ENCODE measurements around the gene OPALIN.

The OPALIN gene

GRCh38 chr10:96378741-96379140 lies 19.9 kb upstream of the OPALIN start:
- Histone ChIP-seq H3K27ac (no peak overlapping the region), H3K9ac (ENCODE audit: insufficient read length) (no peak overlapping the region), H3K4me3 (no peak overlapping the region), H3K9me3 (ENCODE audit: low read depth, low read length) (no peaks in the 10 kb centered on the region), H3K36me3 (ENCODE audit: insufficient read depth, low read length) (no peaks in the 10 kb centered on the region)
- no peak for TF ChIP-seq EZH2 (IDR thresholded peaks at IDR 0.05)
- TF ChIP-seq FOXP2 (optimal IDR thresholded peaks at IDR 0.05; ENCODE audit: control extremely low read depth, extremely low read length, insufficient read depth): no peak
- TF ChIP-seq POLR2AphosphoS5 (IDR thresholded peaks at IDR 0.05; ENCODE audit: borderline replicate concordance, low read depth, low read length): no peak
- DNase-seq (ENCODE audit: low read depth, low spot score): no peak

GRCh38 chr10:96377816-96378294 lies 19.1 kb upstream of the OPALIN start:
- no peak for TF ChIP-seq FOXP2 (optimal IDR thresholded peaks at IDR 0.05; ENCODE audit: control extremely low read depth, extremely low read length, insufficient read depth)
- TF ChIP-seq POLR2AphosphoS5 (IDR thresholded peaks at IDR 0.05; ENCODE audit: borderline replicate concordance, low read depth, low read length): no peak
- no peak for TF ChIP-seq EZH2 (IDR thresholded peaks at IDR 0.05)
- DNase-seq (ENCODE audit: low read depth, low spot score): no peak
- Histone ChIP-seq H3K9ac (ENCODE audit: insufficient read length) (no peak overlapping the region), H3K4me3 (no peak overlapping the region), H3K9me3 (ENCODE audit: low read depth, low read length) (no peaks in the 10 kb centered on the region), H3K36me3 (ENCODE audit: insufficient read depth, low read length) (no peaks in the 10 kb centered on the region), H3K27ac (no peak overlapping the region)

- TF ChIP-seq POLR2AphosphoS5 (IDR thresholded peaks at IDR 0.05; ENCODE audit: borderline replicate concordance, low read depth, low read length) (no peak), FOXP2 (optimal IDR thresholded peaks at IDR 0.05; ENCODE audit: control extremely low read depth, extremely low read length, insufficient read depth) (no peak), EZH2 (IDR thresholded peaks at IDR 0.05) (no peak)
- Histone ChIP-seq H3K4me3 (no peak overlapping the region), H3K9me3 (ENCODE audit: low read depth, low read length) (no peaks in the 10 kb centered on the region), H3K9ac (ENCODE audit: insufficient read length) (no peak overlapping the region), H3K27ac (no peak overlapping the region), H3K36me3 (ENCODE audit: insufficient read depth, low read length) (no peaks in the 10 kb centered on the region)
- no peak for DNase-seq (ENCODE audit: low read depth, low spot score)
Measured at GRCh38 chr10:96376483-96376882, 17.7 kb upstream of the OPALIN start.

- no peak for TF ChIP-seq FOXP2 (optimal IDR thresholded peaks at IDR 0.05; ENCODE audit: control extremely low read depth, extremely low read length, insufficient read depth)
- no peak for TF ChIP-seq EZH2 (IDR thresholded peaks at IDR 0.05)
- H3K9ac ChIP-seq (ENCODE audit: insufficient read length): peak overlapping the region; percentile 45
Measured at GRCh38 chr10:96374985-96375830, 16.4 kb upstream of the OPALIN start.

GRCh38 chr10:96374639-96374984 lies 15.8 kb upstream of the OPALIN start:
- Histone ChIP-seq H3K4me3 (peak overlapping the region; percentile 72), H3K36me3 (ENCODE audit: insufficient read depth, low read length) (no peaks in the 10 kb centered on the region), H3K27ac (no peak overlapping the region), H3K9ac (ENCODE audit: insufficient read length) (no peak overlapping the region), H3K9me3 (ENCODE audit: low read depth, low read length) (no peaks in the 10 kb centered on the region)
- no peak for DNase-seq (ENCODE audit: low read depth, low spot score)
- no peak for TF ChIP-seq FOXP2 (optimal IDR thresholded peaks at IDR 0.05; ENCODE audit: control extremely low read depth, extremely low read length, insufficient read depth)
- TF ChIP-seq EZH2 (IDR thresholded peaks at IDR 0.05): no peak
- TF ChIP-seq POLR2AphosphoS5 (IDR thresholded peaks at IDR 0.05; ENCODE audit: borderline replicate concordance, low read depth, low read length): no peak

More at GRCh38 chr10:96374985-96375830, 16.4 kb upstream of the OPALIN start:
- DNase-seq (ENCODE audit: low read depth, low spot score): peak; percentile 35
- H3K27ac ChIP-seq: no peak overlapping the region
- no peaks in the 10 kb centered on the region for H3K36me3 ChIP-seq (ENCODE audit: insufficient read depth, low read length)
- no peaks in the 10 kb centered on the region for H3K9me3 ChIP-seq (ENCODE audit: low read depth, low read length)
- H3K4me3 ChIP-seq: peak overlapping the region; percentile 72

- Histone ChIP-seq H3K36me3 (ENCODE audit: insufficient read depth, low read length) (no peaks in the 10 kb centered on the region), H3K9ac (ENCODE audit: insufficient read length) (no peak overlapping the region), H3K9me3 (ENCODE audit: low read depth, low read length) (no peaks in the 10 kb centered on the region), H3K27ac (no peak overlapping the region), H3K4me3 (no peak overlapping the region)
- DNase-seq (ENCODE audit: low read depth, low spot score): no peak
- no peak for TF ChIP-seq EZH2 (IDR thresholded peaks at IDR 0.05)
- TF ChIP-seq POLR2AphosphoS5 (IDR thresholded peaks at IDR 0.05; ENCODE audit: borderline replicate concordance, low read depth, low read length): no peak
Measured at GRCh38 chr10:96374004-96374403, 15.2 kb upstream of the OPALIN start.

GRCh38 chr10:96371356-96371755 lies 12.6 kb upstream of the OPALIN start:
- H3K36me3 ChIP-seq (ENCODE audit: insufficient read depth, low read length): no peaks in the 10 kb centered on the region
- no peak for DNase-seq (ENCODE audit: low read depth, low spot score)
- no peak overlapping the region for H3K27ac ChIP-seq
- H3K9me3 ChIP-seq (ENCODE audit: low read depth, low read length): no peaks in the 10 kb centered on the region
- no peak overlapping the region for H3K9ac ChIP-seq (ENCODE audit: insufficient read length)
- H3K4me3 ChIP-seq: no peak overlapping the region
- no peak for TF ChIP-seq POLR2AphosphoS5 (IDR thresholded peaks at IDR 0.05; ENCODE audit: borderline replicate concordance, low read depth, low read length)
- TF ChIP-seq FOXP2 (optimal IDR thresholded peaks at IDR 0.05; ENCODE audit: control extremely low read depth, extremely low read length, insufficient read depth): no peak
- TF ChIP-seq EZH2 (IDR thresholded peaks at IDR 0.05): no peak

- DNase-seq (ENCODE audit: low read depth, low spot score): no peak
- Histone ChIP-seq H3K4me3 (no peak overlapping the region), H3K36me3 (ENCODE audit: insufficient read depth, low read length) (no peaks in the 10 kb centered on the region), H3K27ac (no peak overlapping the region), H3K9me3 (ENCODE audit: low read depth, low read length) (no peaks in the 10 kb centered on the region), H3K9ac (ENCODE audit: insufficient read length) (no peak overlapping the region)
- no peak for TF ChIP-seq POLR2AphosphoS5 (IDR thresholded peaks at IDR 0.05; ENCODE audit: borderline replicate concordance, low read depth, low read length)
- no peak for TF ChIP-seq FOXP2 (optimal IDR thresholded peaks at IDR 0.05; ENCODE audit: control extremely low read depth, extremely low read length, insufficient read depth)
Measured at GRCh38 chr10:96370584-96371157, 11.9 kb upstream of the OPALIN start.

Data from SK-N-MC (cell line).